Neutrophil (primary cell): ENCODE measurements around the gene STARD7.
A peak's percentile ranks its signal among the peaks of the same experiment; 100 is the strongest.
"Not testable (repeated sequence)": the region's sequence is repeated elsewhere in the genome, so short reads cannot be mapped to it uniquely, and the experiment has no call there.

Experiments
- H3K27ac ChIP-seq: fragments of 200-600 bp; sonication (generic); 2 replicates; pipeline ENCODE4 v1.5.1; 2016; ENCODE audit warnings: mild to moderate bottlenecking, moderate library complexity
- H3K27me3 ChIP-seq: fragments of 200-600 bp; sonication (generic); 2 replicates; pipeline ENCODE4 v1.6.0; 2016; ENCODE audit warnings: mild to moderate bottlenecking
- H3K36me3 ChIP-seq: fragments of 200-600 bp; sonication (generic); 2 replicates; pipeline ENCODE4 v1.5.1; 2017
- H3K4me1 ChIP-seq, 2 experiments: fragments of 200-600 bp in 1 of 2; sonication (generic) in 1 of 2; 1 replicate in 1 of 2; 2 replicates in 1 of 2; pipeline versions ENCODE4 v1.5.1 to v1.6.1; 2013 to 2016; ENCODE audit warnings: low read depth in 1 of 2, low read length in 1 of 2, mild to moderate bottlenecking in 1 of 2, moderate library complexity in 1 of 2; ENCODE audit not compliant: control insufficient read depth in 1 of 2, insufficient read depth in 1 of 2
- H3K4me3 ChIP-seq, 2 experiments: fragments of 200-600 bp in 1 of 2; sonication (generic) in 1 of 2; 1 replicate in 1 of 2; 2 replicates in 1 of 2; pipeline ENCODE4 v1.5.1; 2013 to 2016; ENCODE audit warnings: low read depth in 1 of 2, low read length in 1 of 2, mild to moderate bottlenecking in 1 of 2, moderate library complexity in 1 of 2
- H3K9me3 ChIP-seq: fragments of 200-600 bp; sonication (generic); 2 replicates; pipeline ENCODE4 v1.5.1; 2016
- TF ChIP-seq, protein P1 (sequence below): fragments of 200-600 bp; sonication (generic); IDR thresholded peaks from 2 replicates; pipeline ENCODE4 v1.5.1; 2016; ENCODE audit warnings: antibody characterized with exemption

Gene STARD7

DNA sequence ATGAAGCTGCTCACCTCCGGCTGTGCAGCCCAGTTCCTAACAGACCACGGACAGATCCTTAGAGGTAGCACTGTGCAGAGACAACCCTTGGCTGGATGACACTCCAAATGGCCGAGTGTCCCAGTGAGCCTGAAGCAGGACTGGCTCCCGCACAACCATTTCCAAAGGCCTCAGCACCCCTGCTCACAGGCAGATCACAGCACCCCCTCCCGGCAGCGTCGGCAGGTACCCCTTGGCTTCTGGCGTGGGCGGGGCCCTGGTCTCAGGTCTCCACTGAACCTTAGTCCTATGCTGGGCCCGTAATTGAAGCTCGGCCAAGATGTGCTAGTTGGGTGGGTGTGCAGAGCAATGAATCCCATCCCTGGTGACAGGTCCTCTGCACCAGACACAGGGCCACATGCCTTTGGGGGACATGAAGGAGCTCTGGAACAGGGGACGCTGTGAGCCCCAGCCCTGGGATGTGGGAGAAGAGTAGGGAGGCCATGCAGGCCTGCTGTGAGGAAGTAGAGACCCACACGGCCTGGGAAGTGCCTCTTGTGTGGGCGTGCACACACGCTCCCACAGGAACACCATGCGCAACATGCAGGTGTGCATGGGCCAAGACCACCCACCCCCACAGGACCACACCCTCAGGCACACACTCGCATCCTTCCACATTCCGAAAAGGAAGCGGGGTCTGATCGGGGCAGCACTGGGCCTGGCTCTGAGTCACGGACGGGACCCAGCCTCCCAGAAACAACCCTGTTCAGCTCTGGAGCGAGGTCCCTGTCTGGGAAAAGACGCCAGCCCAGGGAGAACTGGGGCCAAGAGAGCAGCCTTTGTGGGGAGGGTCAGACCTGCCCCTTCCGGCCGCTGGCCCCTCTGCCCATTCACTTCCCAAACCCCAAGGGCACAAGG, 66.2 kb downstream of the STARD7 start:
- Histone ChIP-seq H3K36me3 (no peaks in the 10 kb centered on the region), H3K4me3 (no peak overlapping the region), H3K27me3 (peaks cover 9% of the 10 kb centered on the region), H3K9me3 (no peaks in the 10 kb centered on the region), H3K4me1 (peaks cover 27 to 30% of the 10 kb centered on the region in 2 experiments), H3K27ac (no peak overlapping the region)
- TF ChIP-seq, protein P1, sequence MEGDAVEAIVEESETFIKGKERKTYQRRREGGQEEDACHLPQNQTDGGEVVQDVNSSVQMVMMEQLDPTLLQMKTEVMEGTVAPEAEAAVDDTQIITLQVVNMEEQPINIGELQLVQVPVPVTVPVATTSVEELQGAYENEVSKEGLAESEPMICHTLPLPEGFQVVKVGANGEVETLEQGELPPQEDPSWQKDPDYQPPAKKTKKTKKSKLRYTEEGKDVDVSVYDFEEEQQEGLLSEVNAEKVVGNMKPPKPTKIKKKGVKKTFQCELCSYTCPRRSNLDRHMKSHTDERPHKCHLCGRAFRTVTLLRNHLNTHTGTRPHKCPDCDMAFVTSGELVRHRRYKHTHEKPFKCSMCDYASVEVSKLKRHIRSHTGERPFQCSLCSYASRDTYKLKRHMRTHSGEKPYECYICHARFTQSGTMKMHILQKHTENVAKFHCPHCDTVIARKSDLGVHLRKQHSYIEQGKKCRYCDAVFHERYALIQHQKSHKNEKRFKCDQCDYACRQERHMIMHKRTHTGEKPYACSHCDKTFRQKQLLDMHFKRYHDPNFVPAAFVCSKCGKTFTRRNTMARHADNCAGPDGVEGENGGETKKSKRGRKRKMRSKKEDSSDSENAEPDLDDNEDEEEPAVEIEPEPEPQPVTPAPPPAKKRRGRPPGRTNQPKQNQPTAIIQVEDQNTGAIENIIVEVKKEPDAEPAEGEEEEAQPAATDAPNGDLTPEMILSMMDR = no peak

DNA sequence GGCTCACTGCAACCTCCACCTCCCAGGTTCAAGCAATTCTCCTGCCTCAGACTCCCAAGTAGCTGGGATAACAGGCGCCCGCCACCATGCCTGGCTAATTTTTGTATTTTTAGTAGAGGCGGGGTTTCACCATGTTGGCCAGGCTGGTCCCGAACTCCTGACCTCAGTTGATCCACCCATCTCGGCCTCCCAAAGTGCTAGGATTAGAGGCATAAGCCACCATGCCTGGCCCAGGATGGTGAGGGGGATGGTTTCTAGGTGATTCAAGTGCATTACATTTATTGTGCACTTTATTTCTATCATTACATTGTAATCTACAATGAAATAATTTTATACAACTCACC, 67.0 kb downstream of the STARD7 start:
- not testable (repeated sequence) for H3K27me3 ChIP-seq, H3K9me3 ChIP-seq, H3K36me3 ChIP-seq, H3K4me3 ChIP-seq, H3K27ac ChIP-seq
- H3K4me1 ChIP-seq = peaks cover 18 to 23% of the 10 kb centered on the region in 2 experiments

DNA sequence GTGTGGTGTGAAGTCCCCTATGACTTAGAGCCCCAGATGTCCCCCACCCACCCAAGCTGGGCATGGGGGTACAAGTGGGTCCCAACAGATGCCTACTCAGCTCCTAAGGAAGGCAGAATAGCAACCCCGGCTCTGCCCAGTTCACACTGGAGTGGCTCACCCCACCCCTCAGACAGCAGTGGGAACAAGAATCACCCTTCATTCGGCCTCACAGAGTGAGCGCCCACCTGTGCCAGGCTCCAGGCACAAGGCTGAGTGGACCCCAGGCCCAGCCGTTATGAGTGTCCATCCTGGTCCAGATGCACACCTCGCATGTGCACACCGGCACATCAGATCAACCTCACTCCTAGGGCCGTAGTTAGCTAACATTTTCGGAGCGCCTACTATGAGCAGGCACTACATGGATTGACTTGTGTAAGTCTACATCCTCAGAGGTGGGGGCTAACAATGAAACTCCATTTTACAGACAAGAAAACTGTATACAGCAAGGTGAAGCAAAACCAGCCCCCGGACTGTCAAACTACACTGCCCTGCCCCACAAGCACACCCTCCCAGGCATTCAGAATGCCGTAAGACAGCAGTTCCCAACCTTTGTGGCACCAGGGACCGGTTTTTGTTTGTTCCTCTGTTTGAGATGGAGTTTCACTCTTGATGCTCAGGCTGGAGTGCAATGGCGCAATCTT, 67.5 kb downstream of the STARD7 start:
- H3K27me3 ChIP-seq = peaks cover 9% of the 10 kb centered on the region
- no peaks in the 10 kb centered on the region for H3K9me3 ChIP-seq
- H3K4me3 ChIP-seq = no peak overlapping the region
- no peaks in the 10 kb centered on the region for H3K36me3 ChIP-seq
- TF ChIP-seq, protein P1 = no peak
- no peak overlapping the region for H3K27ac ChIP-seq
- H3K4me1 ChIP-seq = peaks cover 14 to 18% of the 10 kb centered on the region in 2 experiments

DNA sequence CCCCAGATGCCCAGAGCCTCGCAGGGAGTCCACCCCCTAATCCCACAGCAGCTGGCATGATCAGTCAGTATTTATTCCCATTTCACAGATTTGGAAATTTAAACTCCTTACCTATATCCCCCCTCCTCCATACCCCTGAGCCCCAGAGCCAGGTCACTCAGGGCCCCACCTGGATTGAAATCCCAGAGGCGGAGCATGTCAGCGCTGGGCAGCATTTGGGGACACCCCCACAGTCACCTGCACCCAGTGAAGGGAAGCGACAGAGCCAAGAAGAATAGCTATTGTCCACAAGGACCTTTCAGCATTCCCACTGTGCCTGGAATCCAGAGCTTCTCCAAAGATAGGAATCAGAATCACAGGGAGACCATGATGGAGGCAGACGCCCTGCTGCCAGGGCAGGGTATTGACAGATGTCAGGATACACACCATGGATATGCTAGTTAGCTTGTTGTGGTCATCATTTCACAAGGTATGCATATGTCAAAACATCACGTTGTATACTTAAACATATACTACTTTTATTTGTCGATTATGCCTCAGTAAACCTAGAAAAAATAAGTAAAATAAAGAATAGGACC, 69.4 kb downstream of the STARD7 start:
- TF ChIP-seq, protein P1 = no peak
- H3K4me3 ChIP-seq = no peak overlapping the region
- no peak overlapping the region for H3K27ac ChIP-seq
- H3K27me3 ChIP-seq = peaks cover 3% of the 10 kb centered on the region
- H3K9me3 ChIP-seq = no peaks in the 10 kb centered on the region
- peaks cover 2 to 3% of the 10 kb centered on the region in 2 experiments for H3K4me1 ChIP-seq
- no peaks in the 10 kb centered on the region for H3K36me3 ChIP-seq

DNA sequence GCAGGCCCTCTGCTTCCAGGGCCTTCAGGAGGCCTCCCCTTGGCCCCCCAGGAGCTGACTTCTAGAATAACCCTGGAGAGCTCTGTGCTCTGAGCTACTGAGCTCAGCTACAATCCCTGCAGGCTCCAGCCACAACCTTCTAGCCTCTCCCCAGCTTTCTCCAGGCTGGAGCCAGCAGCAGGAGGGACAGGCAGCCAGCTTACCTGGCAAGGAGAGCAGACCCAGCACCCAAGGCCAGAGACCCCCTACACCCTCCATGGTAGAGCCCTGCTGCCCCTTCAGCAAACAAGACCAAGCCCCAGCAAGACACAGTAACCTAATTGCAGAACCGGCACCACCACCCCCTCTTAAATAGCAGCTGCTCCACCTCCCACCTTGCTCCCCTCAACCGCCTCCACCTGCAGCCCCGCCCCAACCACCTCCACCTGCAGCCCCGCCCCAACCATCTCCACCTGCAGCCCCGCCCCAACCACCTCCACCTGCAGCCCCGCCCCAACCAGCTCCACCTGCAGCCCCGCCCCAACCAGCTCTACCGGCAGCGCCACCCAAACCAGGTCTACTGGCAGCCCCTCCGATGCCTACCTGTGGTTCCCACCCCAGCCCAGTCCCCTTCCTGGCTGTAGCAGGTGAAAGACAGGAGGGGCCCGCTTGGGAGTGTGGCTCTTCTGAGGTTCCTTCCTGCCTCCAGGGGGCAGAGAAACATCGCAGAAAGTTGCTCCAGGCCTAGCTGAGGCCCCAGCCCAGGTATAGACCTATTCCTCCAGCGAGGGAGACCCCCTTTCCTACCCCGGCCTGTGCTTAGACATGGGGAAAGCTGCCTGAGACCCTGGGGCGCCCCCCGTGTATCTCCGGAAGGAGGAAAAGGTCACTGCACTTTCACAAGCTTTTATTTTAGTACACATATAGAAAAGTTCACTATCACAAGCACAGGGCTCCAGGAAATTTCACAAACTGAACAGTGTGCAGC, 70.2 kb downstream of the STARD7 start, which contains the start of gene ASTL:
Gene ASTL, minus strand, starts transcription at position 324 of the 967 bp plus-strand sequence. Its CDS starts 66 bp downstream, at position 258.
- H3K27ac ChIP-seq = no peak within 1 kb of the TSS
- no peak within 1 kb of the TSS for H3K4me3 ChIP-seq
- no peaks in the 10 kb centered on the region for H3K4me1 ChIP-seq
- no peaks in the 10 kb centered on the region for H3K27me3 ChIP-seq
- TF ChIP-seq, protein P1 = peak; percentile 41
- no peaks in the 10 kb centered on the region for H3K36me3 ChIP-seq
- no peaks in the 10 kb centered on the region for H3K9me3 ChIP-seq
